HCT116 (cell line): Measurements from ENCODE around the gene C13orf46. TPM values are rescaled to one million over a fixed set of nuclear protein-coding genes. Genes with fewer than 3 reads are reported as not detected.

Experiments used
- ATAC-seq: fragments of 200-7000 bp; cut with Tn5 transposase; 2 replicates; pipeline ENCODE4 v1.9.1; 2020; ENCODE audit warnings: mild to moderate bottlenecking, moderate library complexity
- BruUV-seq: library from RNA; stranded (reverse); fragments of 400-500 nt; replicated peaks from 2 replicates; lab custom pipeline; 2021; lab: Mats Ljungman, UMichigan
- CTCF ChIA-PET: fragments of 300-600 bp; sonication (Branson Sonifier 250); formaldehyde crosslinking; loops from one replicate; lab custom pipeline; 2021; ENCODE audit warnings: antibody characterized with exemption; lab: Charles Lee
- POLR2A ChIA-PET: fragments of 300-600, 350-600 bp; sonication (Branson Sonifier 250); formaldehyde crosslinking; loops from one replicate; lab custom pipeline; 2021; ENCODE audit warnings: antibody characterized with exemption; lab: Charles Lee
- RAD21 ChIA-PET, 2 experiments: fragments of 300-600 bp; sonication (Branson Sonifier 250); formaldehyde crosslinking; loops; one replicate each; lab custom pipeline; 2023; ENCODE audit warnings: low total read pairs in 2 of 2; ENCODE audit not compliant: uncharacterized antibody in 2 of 2, unreplicated experiment in 2 of 2, low non-redundant PET in 1 of 2; lab: Charles Lee
- DNase-seq: peaks from one replicate; pipeline ENCODE4 v3.0.0-alpha.2; 2010; ENCODE audit warnings: low read depth, low spot score
- H2AFZ ChIP-seq: fragments of 200-600 bp; shearing (Covaris generic), sonication (generic); 2 replicates; pipeline ENCODE4 v1.6.1; 2017; ENCODE audit warnings: low read depth, mixed run types, mixed read lengths, antibody characterized with exemption, low read length; ENCODE audit not compliant: poor library complexity, severe bottlenecking
- H3K27ac ChIP-seq: 2 replicates; pipeline ENCODE4 v1.5.1; 2012; ENCODE audit warnings: low read depth, low read length
- H3K27me3 ChIP-seq: fragments of 200-600 bp; sonication (generic); 2 replicates; pipeline ENCODE4 v1.6.1; 2016; ENCODE audit warnings: mixed run types, low read length, mixed read lengths; ENCODE audit not compliant: insufficient read depth
- H3K36me3 ChIP-seq, 2 experiments: fragments of 200-500 bp in 1 of 2; fragments of 200-600 bp in 1 of 2; sonication (Bioruptor generic) in 1 of 2; sonication (generic) in 1 of 2; 2 replicates each; pipeline versions ENCODE4 v1.5.1 to v1.6.1; 2014 to 2016; ENCODE audit warnings: low read length in 2 of 2, inconsistent platforms in 1 of 2, mixed read lengths in 1 of 2, mixed run types in 1 of 2; ENCODE audit not compliant: insufficient read depth in 2 of 2, control insufficient read depth in 1 of 2
- H3K4me1 ChIP-seq, 2 experiments: fragments of 200-600 bp in 1 of 2; sonication (generic) in 1 of 2; 2 replicates each; pipeline versions ENCODE4 v1.5.1 to v1.6.1; 2012 to 2017; ENCODE audit warnings: low read length in 2 of 2, inconsistent platforms in 1 of 2, mild to moderate bottlenecking in 1 of 2, mixed read lengths in 1 of 2, mixed run types in 1 of 2, moderate library complexity in 1 of 2; ENCODE audit not compliant: insufficient read depth in 2 of 2, control insufficient read depth in 1 of 2
- H3K4me2 ChIP-seq: fragments of 200-600 bp; sonication (generic); 2 replicates; pipeline ENCODE4 v1.6.1; 2017; ENCODE audit warnings: mixed run types, low read length, mixed read lengths
- H3K4me3 ChIP-seq, 2 experiments: fragments of 200-600 bp in 1 of 2; sonication (generic) in 1 of 2; replicated peaks in 1 of 2; 2 replicates each; pipeline ENCODE4 v1.5.1; 2011 to 2016; ENCODE audit warnings: low read length in 2 of 2, control low read depth in 1 of 2, low read depth in 1 of 2, mild to moderate bottlenecking in 1 of 2, mixed read lengths in 1 of 2, mixed run types in 1 of 2
- H3K79me2 ChIP-seq: fragments of 200-600 bp; sonication (generic); 2 replicates; pipeline ENCODE4 v1.6.1; 2017; ENCODE audit warnings: mild to moderate bottlenecking, mixed run types, low read length, moderate library complexity, mixed read lengths; ENCODE audit not compliant: insufficient read depth
- H3K9ac ChIP-seq: fragments of 200-600 bp; sonication (generic); 2 replicates; pipeline ENCODE4 v1.6.1; 2016; ENCODE audit warnings: low read length, mixed read lengths
- H3K9me2 ChIP-seq: fragments of 200-600 bp; sonication (generic), shearing (Covaris generic); 2 replicates; pipeline ENCODE4 v1.6.1; 2017; ENCODE audit warnings: mixed run types, mild to moderate bottlenecking, moderate library complexity; ENCODE audit not compliant: insufficient read depth
- H3K9me3 ChIP-seq, 2 experiments: fragments of 200-500 bp in 1 of 2; fragments of 200-600 bp in 1 of 2; sonication (Bioruptor generic) in 1 of 2; sonication (generic) in 1 of 2; 2 replicates each; pipeline ENCODE4 v1.6.1; 2014 to 2017; ENCODE audit warnings: low read length in 2 of 2, mixed read lengths in 2 of 2, inconsistent platforms in 1 of 2, low read depth in 1 of 2, mild to moderate bottlenecking in 1 of 2, mixed run types in 1 of 2, moderate library complexity in 1 of 2; ENCODE audit not compliant: control insufficient read depth in 1 of 2, insufficient read depth in 1 of 2
- H4K20me1 ChIP-seq: fragments of 200-600 bp; sonication (generic), shearing (Covaris generic); 2 replicates; pipeline ENCODE4 v1.6.1; 2017; ENCODE audit warnings: mixed run types, mild to moderate bottlenecking, moderate library complexity; ENCODE audit not compliant: insufficient read depth
- CBX3 ChIP-seq: IDR thresholded peaks from 2 replicates; pipeline ENCODE4 v1.6.1; 2012; ENCODE audit warnings: low read depth
- CEBPB ChIP-seq: IDR thresholded peaks from 2 replicates; pipeline ENCODE4 v1.6.1; 2012; ENCODE audit warnings: low read depth
- ELF1 ChIP-seq: IDR thresholded peaks from 2 replicates; pipeline ENCODE4 v1.6.1; 2012; ENCODE audit warnings: low read depth, borderline replicate concordance
- EZH2phosphoT487 ChIP-seq: fragments of 200-600 bp; IDR thresholded peaks from 2 replicates; pipeline ENCODE4 v1.6.1; 2018; ENCODE audit warnings: antibody characterized with exemption, borderline replicate concordance
- JUND ChIP-seq: IDR thresholded peaks from 2 replicates; pipeline ENCODE4 v1.6.1; 2012
- SIN3A ChIP-seq: IDR thresholded peaks from 2 replicates; pipeline ENCODE4 v1.6.1; 2012; ENCODE audit warnings: low read depth
- SP1 ChIP-seq: IDR thresholded peaks from 2 replicates; pipeline ENCODE4 v1.6.1; 2012; ENCODE audit warnings: low read depth
- YY1 ChIP-seq: IDR thresholded peaks from 2 replicates; pipeline ENCODE4 v1.6.1; 2011; ENCODE audit warnings: low read length, low read depth, moderate library complexity, mild to moderate bottlenecking; ENCODE audit not compliant: insufficient replicate concordance; ENCODE audit errors: extremely low read depth
- intact Hi-C: fragments of 100-400 bp; cut with micrococcal nuclease; formaldehyde crosslinking; loops from 2 replicates; pipeline ENCODE4 v1.10.0; 2022
- total RNA-seq: library from RNA; stranded (reverse); gene quantifications from one replicate; pipeline ENCODE4 v1.2.1, GENCODE V29; 2021; ENCODE audit not compliant: unreplicated experiment
- TF ChIP-seq, protein P1 (sequence below): IDR thresholded peaks from 2 replicates; pipeline ENCODE4 v1.6.1; 2012; ENCODE audit warnings: low read depth
- TF ChIP-seq, protein P2 (sequence below): IDR thresholded peaks from 2 replicates; pipeline ENCODE4 v1.6.1; 2012

C13orf46 gene
- total RNA-seq, 1 experiment from 2014 or later, result 0.93 TPM

DNA sequence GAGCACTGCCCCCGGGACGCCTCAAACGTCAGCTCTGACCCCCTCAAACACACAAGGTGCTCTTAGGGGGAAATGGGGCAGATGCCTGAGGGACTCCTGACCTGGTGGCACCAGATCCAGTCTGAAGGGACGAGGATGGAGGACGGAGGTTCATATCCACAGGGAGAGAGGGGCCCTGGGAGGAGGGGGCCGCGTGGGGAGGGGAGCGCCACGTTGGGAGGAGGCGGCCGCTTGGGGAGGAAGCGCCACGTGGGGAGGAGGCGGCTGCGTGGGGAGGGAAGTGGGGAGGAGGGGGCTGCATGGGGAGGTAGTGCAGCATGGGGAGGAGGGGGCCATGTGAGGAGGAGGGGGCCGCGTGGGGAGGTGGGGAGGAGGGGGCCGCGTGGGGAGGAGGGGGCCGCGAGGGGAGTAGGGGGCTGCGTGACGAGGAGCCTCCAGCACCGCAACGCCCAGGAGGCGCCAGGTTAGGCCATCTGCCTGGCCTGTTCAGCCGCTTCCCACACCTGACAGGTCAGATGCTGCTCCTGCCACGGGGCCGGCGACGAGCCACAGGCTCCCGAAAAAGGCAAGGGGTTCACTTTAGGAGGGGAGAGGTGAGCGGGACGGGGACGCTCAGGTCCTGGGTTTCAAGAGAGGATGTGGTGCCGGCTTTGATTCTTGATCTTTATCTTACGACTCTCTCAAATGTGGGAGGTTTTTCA lies 36.7 kb upstream of the C13orf46 start:
- no peaks in the 10 kb centered on the region for H3K79me2 ChIP-seq
- no peak for DNase-seq
- H2AFZ ChIP-seq, result no peak overlapping the region
- intact Hi-C loops, result no loop called here
- H3K36me3 ChIP-seq, result no peaks in the 10 kb centered on the region
- no peak overlapping the region for H3K4me2 ChIP-seq
- ChIA-PET CTCF (no interaction called here), RAD21 (no interaction called here), POLR2A (interaction anchor here (0.9 kb wide), 1 partner anchor 672 kb away, joined by 3 read pairs; no protein-coding TSS in a partner anchor)
- no peaks in the 10 kb centered on the region for H3K4me1 ChIP-seq
- BruUV-seq, result no TSS peak
- H3K9me2 ChIP-seq, result no peaks in the 10 kb centered on the region
- no peaks in the 10 kb centered on the region for H4K20me1 ChIP-seq
- H3K4me3 ChIP-seq, result no peak overlapping the region
- TF ChIP-seq SP1 (no peak), SIN3A (no peak), EZH2phosphoT487 (no peak), ELF1 (no peak), CBX3 (no peak)
- ATAC-seq, result no peak; the same call in 1 of the 2 replicates
- H3K9ac ChIP-seq, result no peak overlapping the region
- H3K27me3 ChIP-seq, result no peaks in the 10 kb centered on the region
- no peak overlapping the region for H3K27ac ChIP-seq
- no peaks in the 10 kb centered on the region for H3K9me3 ChIP-seq

DNA sequence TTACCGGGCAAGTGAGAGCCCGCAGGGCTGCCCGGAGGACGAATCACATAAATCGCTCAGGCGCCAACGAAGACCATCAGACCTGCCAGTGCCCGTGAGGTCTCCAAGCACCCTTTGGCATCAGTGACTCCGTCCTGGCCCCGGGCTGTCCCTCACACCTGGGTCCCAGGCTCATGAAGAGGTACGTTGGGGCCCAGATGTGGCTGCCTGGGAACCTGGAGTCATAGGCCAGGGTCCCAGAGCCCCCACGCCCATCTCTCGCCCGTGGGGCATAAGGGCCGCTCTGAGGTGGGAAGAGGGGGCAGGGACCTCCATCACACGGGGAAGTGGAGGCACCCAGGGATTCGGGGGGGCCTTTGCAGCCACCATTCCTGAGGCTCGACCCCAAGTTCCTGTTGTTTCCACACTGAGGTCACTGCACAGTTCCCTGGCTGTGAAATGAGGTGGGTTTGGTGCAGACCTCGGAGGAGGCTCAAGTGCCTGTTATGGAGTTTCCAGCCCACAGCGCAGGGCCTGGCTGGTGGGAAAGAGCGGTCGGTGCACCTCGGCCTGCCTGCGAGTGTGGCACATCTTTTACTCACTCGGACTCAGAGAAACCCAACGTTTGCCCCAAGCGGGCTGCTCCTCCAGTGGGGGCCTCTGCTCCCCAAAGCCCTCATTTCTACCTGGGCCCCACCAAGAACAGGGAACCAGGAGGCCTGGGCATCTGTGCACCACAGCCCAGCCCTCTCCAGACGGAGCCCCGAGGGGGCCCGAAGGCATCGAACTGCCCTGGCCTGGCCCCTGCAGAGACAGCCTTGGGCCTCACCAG lies 35.9 kb upstream of the C13orf46 start:
- intact Hi-C loops, result no loop called here
- no peaks in the 10 kb centered on the region for H3K27me3 ChIP-seq
- H3K4me2 ChIP-seq, result no peak overlapping the region
- no peak overlapping the region for H3K4me3 ChIP-seq
- H4K20me1 ChIP-seq, result no peaks in the 10 kb centered on the region
- ChIA-PET RAD21 (no interaction called here), POLR2A (interaction anchor here (0.9 kb wide), 1 partner anchor 671 kb away, joined by 3 read pairs; no protein-coding TSS in a partner anchor), CTCF (no interaction called here)
- H2AFZ ChIP-seq, result no peak overlapping the region
- ATAC-seq (no peak), DNase-seq (no peak)
- H3K36me3 ChIP-seq, result no peaks in the 10 kb centered on the region
- H3K9me3 ChIP-seq, result no peaks in the 10 kb centered on the region
- BruUV-seq, result no TSS peak
- no peak overlapping the region for H3K9ac ChIP-seq
- peaks cover 0 to 4% of the 10 kb centered on the region in 2 experiments; a peak in 1 of 4 replicates for H3K4me1 ChIP-seq
- H3K27ac ChIP-seq, result no peak overlapping the region
- no peaks in the 10 kb centered on the region for H3K79me2 ChIP-seq
- TF ChIP-seq EZH2phosphoT487 (no peak), ELF1 (no peak), YY1 (no peak), CEBPB (no peak), JUND (no peak), SP1 (no peak)
- TF ChIP-seq, protein P1, sequence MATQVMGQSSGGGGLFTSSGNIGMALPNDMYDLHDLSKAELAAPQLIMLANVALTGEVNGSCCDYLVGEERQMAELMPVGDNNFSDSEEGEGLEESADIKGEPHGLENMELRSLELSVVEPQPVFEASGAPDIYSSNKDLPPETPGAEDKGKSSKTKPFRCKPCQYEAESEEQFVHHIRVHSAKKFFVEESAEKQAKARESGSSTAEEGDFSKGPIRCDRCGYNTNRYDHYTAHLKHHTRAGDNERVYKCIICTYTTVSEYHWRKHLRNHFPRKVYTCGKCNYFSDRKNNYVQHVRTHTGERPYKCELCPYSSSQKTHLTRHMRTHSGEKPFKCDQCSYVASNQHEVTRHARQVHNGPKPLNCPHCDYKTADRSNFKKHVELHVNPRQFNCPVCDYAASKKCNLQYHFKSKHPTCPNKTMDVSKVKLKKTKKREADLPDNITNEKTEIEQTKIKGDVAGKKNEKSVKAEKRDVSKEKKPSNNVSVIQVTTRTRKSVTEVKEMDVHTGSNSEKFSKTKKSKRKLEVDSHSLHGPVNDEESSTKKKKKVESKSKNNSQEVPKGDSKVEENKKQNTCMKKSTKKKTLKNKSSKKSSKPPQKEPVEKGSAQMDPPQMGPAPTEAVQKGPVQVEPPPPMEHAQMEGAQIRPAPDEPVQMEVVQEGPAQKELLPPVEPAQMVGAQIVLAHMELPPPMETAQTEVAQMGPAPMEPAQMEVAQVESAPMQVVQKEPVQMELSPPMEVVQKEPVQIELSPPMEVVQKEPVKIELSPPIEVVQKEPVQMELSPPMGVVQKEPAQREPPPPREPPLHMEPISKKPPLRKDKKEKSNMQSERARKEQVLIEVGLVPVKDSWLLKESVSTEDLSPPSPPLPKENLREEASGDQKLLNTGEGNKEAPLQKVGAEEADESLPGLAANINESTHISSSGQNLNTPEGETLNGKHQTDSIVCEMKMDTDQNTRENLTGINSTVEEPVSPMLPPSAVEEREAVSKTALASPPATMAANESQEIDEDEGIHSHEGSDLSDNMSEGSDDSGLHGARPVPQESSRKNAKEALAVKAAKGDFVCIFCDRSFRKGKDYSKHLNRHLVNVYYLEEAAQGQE, result no peak
- TF ChIP-seq, protein P2, sequence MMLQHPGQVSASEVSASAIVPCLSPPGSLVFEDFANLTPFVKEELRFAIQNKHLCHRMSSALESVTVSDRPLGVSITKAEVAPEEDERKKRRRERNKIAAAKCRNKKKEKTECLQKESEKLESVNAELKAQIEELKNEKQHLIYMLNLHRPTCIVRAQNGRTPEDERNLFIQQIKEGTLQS, result no peak
- no peaks in the 10 kb centered on the region for H3K9me2 ChIP-seq
